HepG2 (cell line): ENCODE measurements around the gene ADGRD1. TPM values are rescaled to one million over a fixed set of nuclear protein-coding genes. Genes with fewer than 3 reads are reported as not detected.

Experiments used
- CENPBD1 ChIP-seq: sonication (generic); formaldehyde crosslinking; IDR thresholded peaks from 2 replicates; pipeline ENCODE4 v1.8.0; 2022; ENCODE audit warnings: missing genetic modification reagents, low read depth, mild to moderate bottlenecking, borderline replicate concordance
- CTCF ChIP-seq: sonication (generic); formaldehyde crosslinking; IDR thresholded peaks from 2 replicates; pipeline ENCODE4 v1.5.0; 2020; ENCODE audit warnings: mild to moderate bottlenecking, missing genetic modification reagents, moderate library complexity
- DNMT1 ChIP-seq: sonication (generic); formaldehyde crosslinking; IDR thresholded peaks from 2 replicates; pipeline ENCODE4 v1.5.1; 2020; ENCODE audit warnings: mild to moderate bottlenecking, missing genetic modification reagents
- ELF3 ChIP-seq: IDR thresholded peaks from 2 replicates; pipeline ENCODE4 v1.6.1; 2016; ENCODE audit warnings: missing genetic modification reagents, missing compliant biosample characterization
- FOXA1 ChIP-seq, 2 experiments: fragments of 450-650 bp in 1 of 2; sonication (generic) in 1 of 2; formaldehyde crosslinking in 1 of 2; IDR thresholded peaks; 2 replicates each; pipeline versions ENCODE4 v1.4.0 to v1.6.1; 2016 to 2020; ENCODE audit warnings: missing genetic modification reagents in 1 of 2
- IKZF1 ChIP-seq: fragments of 450-650 bp; IDR thresholded peaks from 2 replicates; pipeline ENCODE4 v1.7.1; 2016
- IRF9 ChIP-seq: sonication (generic); formaldehyde crosslinking; IDR thresholded peaks from 2 replicates; pipeline ENCODE4 v1.8.0; 2022; ENCODE audit warnings: missing genetic modification reagents, mild to moderate bottlenecking, borderline replicate concordance
- MXI1 ChIP-seq: IDR thresholded peaks from 3 replicates; pipeline ENCODE4 v1.6.1; 2012; ENCODE audit warnings: low read depth, low read length, inconsistent platforms, borderline replicate concordance
- NONO ChIP-seq, 2 experiments: fragments of 450-650 bp in 1 of 2; sonication (generic) in 1 of 2; formaldehyde crosslinking in 1 of 2; IDR thresholded peaks in 1 of 2; conservative IDR thresholded peaks in 1 of 2; 2 replicates each; pipeline versions ENCODE4 v1.6.1 to v1.8.0; 2017 to 2022; ENCODE audit warnings: mild to moderate bottlenecking in 1 of 2, missing genetic modification reagents in 1 of 2, moderate library complexity in 1 of 2
- PAF1 ChIP-seq: IDR thresholded peaks from 2 replicates; pipeline ENCODE4 v1.6.1; 2016; ENCODE audit warnings: missing genetic modification reagents, missing compliant biosample characterization
- PITX1 ChIP-seq: sonication (generic); formaldehyde crosslinking; IDR thresholded peaks from 2 replicates; pipeline ENCODE4 v1.5.1; 2020; ENCODE audit warnings: mild to moderate bottlenecking, missing genetic modification reagents
- RARA ChIP-seq: IDR thresholded peaks from 2 replicates; pipeline ENCODE4 v1.6.1; 2016; ENCODE audit warnings: missing genetic modification reagents, missing compliant biosample characterization
- RBAK ChIP-seq: sonication (generic); formaldehyde crosslinking; IDR thresholded peaks from 2 replicates; pipeline ENCODE4 v1.5.1; 2020; ENCODE audit warnings: mild to moderate bottlenecking, missing genetic modification reagents
- SOX6 ChIP-seq, 2 experiments: fragments of 450-650 bp in 1 of 2; sonication (generic) in 1 of 2; formaldehyde crosslinking in 1 of 2; IDR thresholded peaks; 2 replicates each; pipeline versions ENCODE4 v1.4.0 to v1.6.1; 2017 to 2020; ENCODE audit warnings: antibody characterized with exemption in 1 of 2, mild to moderate bottlenecking in 1 of 2, missing genetic modification reagents in 1 of 2
- TFAP4 ChIP-seq: sonication (generic); IDR thresholded peaks from 2 replicates; pipeline ENCODE4 v1.6.1; 2016; ENCODE audit warnings: low read depth, borderline replicate concordance
- THAP9 ChIP-seq: sonication (generic); formaldehyde crosslinking; IDR thresholded peaks from 2 replicates; pipeline ENCODE4; 2020; ENCODE audit warnings: missing genetic modification reagents, mild to moderate bottlenecking, borderline replicate concordance
- XRCC5 ChIP-seq: fragments of 200-400 bp; formaldehyde crosslinking; optimal IDR thresholded peaks from 2 replicates; pipeline ENCODE3; 2017; ENCODE audit warnings: mild to moderate bottlenecking, low read length
- ZNF235 ChIP-seq: sonication (generic); formaldehyde crosslinking; IDR thresholded peaks from 2 replicates; pipeline ENCODE4 v1.8.1; 2023; ENCODE audit warnings: mild to moderate bottlenecking, missing genetic modification reagents, borderline replicate concordance
- ZNF329 ChIP-seq: sonication (generic); formaldehyde crosslinking; IDR thresholded peaks from 2 replicates; pipeline ENCODE4 v1.9.0; 2021; ENCODE audit warnings: low read depth, mild to moderate bottlenecking, missing genetic modification reagents
- ZNF331 ChIP-seq: sonication (generic); formaldehyde crosslinking; IDR thresholded peaks from 2 replicates; pipeline ENCODE4 v1.4.0; 2020; ENCODE audit warnings: missing genetic modification reagents
- ZNF333 ChIP-seq: sonication (generic); formaldehyde crosslinking; IDR thresholded peaks from 2 replicates; pipeline ENCODE4 v1.4.0; 2020; ENCODE audit warnings: mild to moderate bottlenecking, missing genetic modification reagents, borderline replicate concordance
- ZNF598 ChIP-seq: sonication (generic); formaldehyde crosslinking; IDR thresholded peaks from 2 replicates; pipeline ENCODE4 v1.5.1; 2020; ENCODE audit warnings: mild to moderate bottlenecking, missing genetic modification reagents, borderline replicate concordance
- polyA plus RNA-seq, 8 experiments: library from polyadenylated mRNA; depleted of rRNA in 3 of 8; stranded (reverse) in 7 of 8; unstranded in 1 of 8; fragments of >200 nt; fragmentation: Illumina TruSeq in 4 of 8; extraction: Trizol in 4 of 8; gene quantifications; 2 replicates each; pipeline versions ENCODE4 v1.2.1 to v1.2.3, GENCODE V29; 2011 to 2016; ENCODE audit warnings: low read depth in 4 of 8, missing spikeins in 1 of 8, mixed read lengths in 1 of 8; ENCODE audit not compliant: insufficient read depth in 1 of 8
- total RNA-seq, 5 experiments: library from RNA; depleted of rRNA; stranded (reverse); fragments of >200 nt; fragmentation: Illumina TruSeq; extraction: Trizol; gene quantifications; 2 replicates each; pipeline ENCODE4 v1.2.3, GENCODE V29; 2016; ENCODE audit warnings: low read depth in 1 of 5

ADGRD1 gene
- total and polyA plus RNA-seq, 2 of the 13 experiments (the other 11 are each of a cell fraction or from before 2014, with no cell fraction given), result 0.46 to 12.4 TPM

GRCh38 chr12:130983328-130984017 lies 29.8 kb downstream of the ADGRD1 start (continued):
- TF ChIP-seq THAP9 (CRISPR knock-in tag) (no peak), IRF9 (CRISPR knock-in tag) (no peak), PAF1 (CRISPR knock-in tag) (no peak), IKZF1 (no peak), FOXA1 (IDR thresholded peaks at IDR 0.05) (no peak), FOXA1 (CRISPR knock-in tag; IDR thresholded peaks at IDR 0.05) (peak; percentile 21; the same call in 1 of the 2 replicates), MXI1 (no peak), CENPBD1 (CRISPR knock-in tag) (no peak), TFAP4 (no peak; the same call in 1 of the 2 replicates), CTCF (CRISPR knock-in tag) (no peak), RBAK (CRISPR knock-in tag) (0 out of 2 replicates have a peak, but pooled peaks have one; percentile 58), ZNF235 (CRISPR knock-in tag) (no peak), PITX1 (CRISPR knock-in tag) (peak; percentile 95), ZNF333 (no peak), ZNF329 (CRISPR knock-in tag) (no peak), RARA (CRISPR knock-in tag) (peak; percentile 73), ELF3 (peak; percentile 54), XRCC5 (no peak), ZNF331 (CRISPR knock-in tag) (peak; percentile 17; the same call in 1 of the 2 replicates), DNMT1 (CRISPR knock-in tag) (no peak), ZNF598 (CRISPR knock-in tag) (no peak), SOX6 (IDR thresholded peaks at IDR 0.05) (no peak), SOX6 (CRISPR knock-in tag; IDR thresholded peaks at IDR 0.05) (peak; percentile 73), NONO (IDR thresholded peaks at IDR 0.05) (no peak), NONO (CRISPR knock-in tag; conservative IDR thresholded peaks at IDR 0.05) (peak; percentile 78)
